ENCODE measurements around the gene CD36. TPM values are rescaled to one million over a fixed set of nuclear protein-coding genes. Genes with fewer than 3 reads are reported as not detected.

CD36 gene
- total RNA-seq, 1 experiment from 2014 or later, result not detected

DNA sequence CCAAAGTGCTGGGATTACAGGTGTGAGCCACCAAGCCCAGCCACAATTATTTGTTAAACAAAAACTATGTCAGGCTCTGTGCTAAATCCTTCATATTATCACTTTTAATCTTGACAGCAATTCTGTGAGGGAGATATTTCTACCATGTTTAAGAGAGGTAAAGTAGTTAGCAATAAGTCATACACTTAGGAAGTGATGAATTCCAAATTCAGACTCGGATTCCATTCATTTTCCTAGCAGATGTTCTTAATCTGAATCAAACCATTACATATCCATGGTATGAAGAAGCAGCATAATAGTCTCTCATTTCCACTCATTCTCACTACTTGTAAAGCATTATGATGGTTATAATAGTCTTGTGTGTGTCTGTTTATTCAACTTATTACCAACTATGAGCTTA is 2.9 kb upstream of the CD36 start:
- BruUV-seq (replicated peaks), result no TSS peak
- no peak for ATAC-seq
- no peak overlapping the region for H3K4me3 ChIP-seq (ENCODE audit: low read length)
- H2AFZ ChIP-seq (ENCODE audit: low read length), result no peak overlapping the region
- H3K4me1 ChIP-seq (ENCODE audit: insufficient read depth, low read length), result peaks cover 16% of the 10 kb centered on the region
- H3K9ac ChIP-seq (ENCODE audit: low read length), result no peak overlapping the region
- intact Hi-C loops (cut with micrococcal nuclease), result no loop called here
- DNase-seq, result no peak
- H3K9me2 ChIP-seq (replicated peaks; ENCODE audit: low read length), result no peaks in the 10 kb centered on the region
- CTCF ChIA-PET, result no interaction called here
- H3K27me3 ChIP-seq (ENCODE audit: low read length), result no peaks in the 10 kb centered on the region
- no peak overlapping the region for H3K27ac ChIP-seq (ENCODE audit: low read length)
- no peak for TF ChIP-seq EZH2 (IDR thresholded peaks at IDR 0.05; ENCODE audit: low read length, unreplicated experiment)
- no peak for TF ChIP-seq EZH2phosphoT487 (IDR thresholded peaks at IDR 0.05; ENCODE audit: borderline replicate concordance, low read length)
- TF ChIP-seq, protein P1, sequence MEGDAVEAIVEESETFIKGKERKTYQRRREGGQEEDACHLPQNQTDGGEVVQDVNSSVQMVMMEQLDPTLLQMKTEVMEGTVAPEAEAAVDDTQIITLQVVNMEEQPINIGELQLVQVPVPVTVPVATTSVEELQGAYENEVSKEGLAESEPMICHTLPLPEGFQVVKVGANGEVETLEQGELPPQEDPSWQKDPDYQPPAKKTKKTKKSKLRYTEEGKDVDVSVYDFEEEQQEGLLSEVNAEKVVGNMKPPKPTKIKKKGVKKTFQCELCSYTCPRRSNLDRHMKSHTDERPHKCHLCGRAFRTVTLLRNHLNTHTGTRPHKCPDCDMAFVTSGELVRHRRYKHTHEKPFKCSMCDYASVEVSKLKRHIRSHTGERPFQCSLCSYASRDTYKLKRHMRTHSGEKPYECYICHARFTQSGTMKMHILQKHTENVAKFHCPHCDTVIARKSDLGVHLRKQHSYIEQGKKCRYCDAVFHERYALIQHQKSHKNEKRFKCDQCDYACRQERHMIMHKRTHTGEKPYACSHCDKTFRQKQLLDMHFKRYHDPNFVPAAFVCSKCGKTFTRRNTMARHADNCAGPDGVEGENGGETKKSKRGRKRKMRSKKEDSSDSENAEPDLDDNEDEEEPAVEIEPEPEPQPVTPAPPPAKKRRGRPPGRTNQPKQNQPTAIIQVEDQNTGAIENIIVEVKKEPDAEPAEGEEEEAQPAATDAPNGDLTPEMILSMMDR (conservative IDR thresholded peaks at IDR 0.05; ENCODE audit: low read depth, low read length), result no peak
- no peak overlapping the region for H3K4me2 ChIP-seq (ENCODE audit: low read length)
- no peaks in the 10 kb centered on the region for H3K79me2 ChIP-seq (ENCODE audit: low read length)
- no peaks in the 10 kb centered on the region for H3K36me3 ChIP-seq (ENCODE audit: low read depth, low read length)
- H3K9me3 ChIP-seq (ENCODE audit: low read length), result no peaks in the 10 kb centered on the region
- POLR2A ChIA-PET (ENCODE audit: unreplicated experiment), result no interaction called here
- no peaks in the 10 kb centered on the region for H4K20me1 ChIP-seq (ENCODE audit: low read length)
- H3F3A ChIP-seq (ENCODE audit: low read length, unreplicated experiment), result no peaks in the 10 kb centered on the region

DNA sequence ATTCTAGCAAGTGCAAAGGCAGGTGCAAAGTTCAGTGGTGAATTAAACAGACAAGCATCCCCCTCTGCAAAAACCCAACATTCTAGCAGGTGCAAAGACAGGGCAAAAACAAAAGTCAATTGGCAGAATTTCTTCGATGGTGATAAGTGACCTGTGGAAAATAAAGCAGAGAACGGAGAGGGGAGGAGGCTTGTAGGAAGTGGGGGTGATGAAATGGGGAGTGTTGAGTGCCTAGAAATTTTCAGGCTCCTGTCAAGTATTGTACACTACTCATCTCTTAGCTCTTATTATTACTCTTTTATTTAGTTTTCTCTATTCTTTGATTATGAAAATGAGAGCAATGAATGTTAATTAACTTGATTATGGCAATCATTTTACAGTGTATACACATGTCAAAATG is 2.4 kb upstream of the CD36 start:
- Histone ChIP-seq H3K4me1 (ENCODE audit: insufficient read depth, low read length) (peaks cover 20% of the 10 kb centered on the region), H3K79me2 (ENCODE audit: low read length) (no peaks in the 10 kb centered on the region), H2AFZ (ENCODE audit: low read length) (no peak overlapping the region), H3F3A (ENCODE audit: low read length, unreplicated experiment) (no peaks in the 10 kb centered on the region), H3K4me3 (ENCODE audit: low read length) (no peak overlapping the region), H3K27ac (ENCODE audit: low read length) (no peak overlapping the region), H4K20me1 (ENCODE audit: low read length) (no peaks in the 10 kb centered on the region), H3K4me2 (ENCODE audit: low read length) (no peak overlapping the region), H3K9me3 (ENCODE audit: low read length) (no peaks in the 10 kb centered on the region), H3K27me3 (ENCODE audit: low read length) (no peaks in the 10 kb centered on the region), H3K36me3 (ENCODE audit: low read depth, low read length) (no peaks in the 10 kb centered on the region), H3K9ac (ENCODE audit: low read length) (no peak overlapping the region), H3K9me2 (replicated peaks; ENCODE audit: low read length) (no peaks in the 10 kb centered on the region)
- CTCF ChIA-PET, result no interaction called here
- ATAC-seq (no peak), DNase-seq (no peak)
- no TSS peak for BruUV-seq (replicated peaks)
- intact Hi-C loops (cut with micrococcal nuclease), result no loop called here
- TF ChIP-seq, protein P1 (conservative IDR thresholded peaks at IDR 0.05; ENCODE audit: low read depth, low read length), result no peak
- TF ChIP-seq EZH2phosphoT487 (IDR thresholded peaks at IDR 0.05; ENCODE audit: borderline replicate concordance, low read length) (no peak), EZH2 (IDR thresholded peaks at IDR 0.05; ENCODE audit: low read length, unreplicated experiment) (no peak)
- POLR2A ChIA-PET (ENCODE audit: unreplicated experiment), result no interaction called here

DNA sequence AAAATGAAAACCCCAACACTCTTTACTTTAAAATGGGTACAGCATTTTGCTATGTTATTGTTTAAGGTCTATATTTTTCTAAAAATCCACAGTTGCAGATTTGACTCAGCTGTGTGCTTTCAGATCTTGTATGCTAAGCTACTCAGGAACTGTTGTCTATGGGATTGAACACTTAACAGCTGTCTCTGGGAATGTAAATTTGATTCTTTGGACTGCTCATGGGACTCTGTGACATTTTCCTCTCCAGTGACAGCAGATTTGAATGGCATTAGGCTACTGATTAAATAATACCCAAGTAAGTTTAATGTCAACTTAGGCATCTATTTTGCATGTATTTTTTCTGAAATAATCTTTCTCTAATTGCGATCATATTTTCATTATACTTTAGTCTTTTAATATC is 1.7 kb upstream of the CD36 start:
- DNase-seq (no peak), ATAC-seq (no peak)
- Histone ChIP-seq H3K9me2 (replicated peaks; ENCODE audit: low read length) (no peaks in the 10 kb centered on the region), H3F3A (ENCODE audit: low read length, unreplicated experiment) (no peaks in the 10 kb centered on the region), H2AFZ (ENCODE audit: low read length) (no peak overlapping the region), H3K36me3 (ENCODE audit: low read depth, low read length) (no peaks in the 10 kb centered on the region), H3K27ac (ENCODE audit: low read length) (no peak overlapping the region), H3K4me3 (ENCODE audit: low read length) (no peak overlapping the region), H3K9ac (ENCODE audit: low read length) (no peak overlapping the region), H3K4me1 (ENCODE audit: insufficient read depth, low read length) (peaks cover 25% of the 10 kb centered on the region), H3K27me3 (ENCODE audit: low read length) (no peaks in the 10 kb centered on the region), H3K9me3 (ENCODE audit: low read length) (no peaks in the 10 kb centered on the region), H3K79me2 (ENCODE audit: low read length) (no peaks in the 10 kb centered on the region), H4K20me1 (ENCODE audit: low read length) (no peaks in the 10 kb centered on the region), H3K4me2 (ENCODE audit: low read length) (no peak overlapping the region)
- BruUV-seq (replicated peaks), result no TSS peak
- ChIA-PET CTCF (no interaction called here), POLR2A (ENCODE audit: unreplicated experiment) (no interaction called here)
- intact Hi-C loops (cut with micrococcal nuclease), result no loop called here
- TF ChIP-seq EZH2phosphoT487 (IDR thresholded peaks at IDR 0.05; ENCODE audit: borderline replicate concordance, low read length) (no peak), EZH2 (IDR thresholded peaks at IDR 0.05; ENCODE audit: low read length, unreplicated experiment) (no peak)
- TF ChIP-seq, protein P1 (conservative IDR thresholded peaks at IDR 0.05; ENCODE audit: low read depth, low read length), result no peak

Data from PC-3 (cell line).